ENCODE data around the gene NRN1L.

Gene NRN1L

DNA sequence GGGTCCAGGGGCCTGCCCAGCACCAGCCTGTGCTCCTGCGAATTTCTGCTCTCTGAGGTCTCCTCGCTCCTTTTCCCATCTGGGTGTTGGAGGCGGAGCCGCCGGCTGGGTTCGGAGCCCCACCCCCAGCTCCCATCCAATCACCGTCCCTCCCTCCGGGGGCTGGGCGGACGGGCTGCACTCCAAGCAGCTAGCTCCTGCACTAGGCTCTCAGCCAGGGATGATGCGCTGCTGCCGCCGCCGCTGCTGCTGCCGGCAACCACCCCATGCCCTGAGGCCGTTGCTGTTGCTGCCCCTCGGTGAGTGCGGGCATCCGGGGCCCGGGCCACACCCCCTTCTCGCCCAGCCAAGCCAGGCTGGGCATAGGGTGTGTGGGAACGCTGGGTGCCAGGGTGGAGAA lies at the start of gene NRN1L:
Gene NRN1L (plus strand): TSS at position 202 of the 400 bp plus-strand sequence. CDS start 19 bp downstream, at position 221.
- no peak for TF ChIP-seq REST (IDR thresholded peaks at IDR 0.05; ENCODE audit: low read depth)
- no peak for TF ChIP-seq TAF1 (IDR thresholded peaks at IDR 0.05; ENCODE audit: low read depth)
- no peak for TF ChIP-seq CREB1 (IDR thresholded peaks at IDR 0.05; ENCODE audit: low read depth)
- no peak for TF ChIP-seq RAD21 (IDR thresholded peaks at IDR 0.05; ENCODE audit: low read depth)
- TF ChIP-seq NFIC (IDR thresholded peaks at IDR 0.05) = peak; percentile 67; the same call in 1 of the 2 replicates
- TF ChIP-seq, protein P1, sequence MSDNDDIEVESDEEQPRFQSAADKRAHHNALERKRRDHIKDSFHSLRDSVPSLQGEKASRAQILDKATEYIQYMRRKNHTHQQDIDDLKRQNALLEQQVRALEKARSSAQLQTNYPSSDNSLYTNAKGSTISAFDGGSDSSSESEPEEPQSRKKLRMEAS (IDR thresholded peaks at IDR 0.05) = peak; percentile 49; the same call in 1 of the 2 replicates

DNA sequence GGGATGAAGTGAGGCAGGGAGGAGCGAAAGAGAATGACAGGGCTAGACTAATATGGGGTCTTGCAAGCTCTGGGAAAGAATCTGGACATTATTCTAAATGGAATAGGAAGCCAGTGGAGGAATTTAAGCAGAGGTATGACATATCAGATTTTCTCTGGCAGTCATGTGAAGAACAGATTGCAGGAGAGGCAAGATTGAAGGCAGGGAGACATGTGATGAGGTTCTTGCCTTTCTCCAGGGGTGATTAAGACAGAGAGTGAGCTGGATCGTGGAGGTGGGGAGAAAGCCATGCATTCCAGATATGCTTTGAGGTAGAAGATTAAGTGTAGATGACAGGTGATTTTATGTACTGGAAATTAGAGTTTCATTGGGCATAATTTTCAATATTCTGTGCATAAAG lies 46.9 kb upstream of the NRN1L start:
- TF ChIP-seq YY1 (IDR thresholded peaks at IDR 0.05; ENCODE audit: low read depth) (no peak), RAD21 (IDR thresholded peaks at IDR 0.05; ENCODE audit: low read depth) (no peak)
- TF ChIP-seq, protein P1 (IDR thresholded peaks at IDR 0.05) = no peak

DNA sequence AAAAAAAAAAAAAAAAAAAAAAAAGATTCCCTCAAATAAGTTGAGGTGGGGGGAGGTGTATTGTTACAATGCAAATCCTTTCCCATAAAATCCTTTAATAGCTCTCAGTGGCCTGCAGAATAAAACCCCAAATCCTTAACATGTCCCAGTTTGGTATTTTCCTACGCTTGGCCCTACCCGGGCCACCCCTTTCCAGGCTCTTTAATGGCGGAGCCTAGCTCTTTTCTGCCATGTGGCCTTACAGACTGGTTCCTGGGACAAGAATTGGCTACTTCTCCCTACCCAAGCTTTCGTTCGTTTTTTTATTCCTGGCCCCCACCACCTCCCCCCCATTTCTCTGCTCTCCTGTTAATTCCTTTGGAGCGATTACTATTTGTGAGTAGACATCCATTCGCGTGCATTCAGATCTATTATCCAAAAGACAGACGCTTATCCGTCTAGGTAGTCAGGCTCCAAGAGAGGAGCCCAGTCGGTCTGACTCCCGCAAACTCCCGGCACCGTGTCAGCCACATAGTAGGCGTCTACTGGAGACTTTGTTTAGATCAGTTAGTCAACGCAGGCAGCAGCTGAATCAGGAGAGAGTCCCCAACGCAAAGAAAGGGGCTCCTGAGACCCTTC lies 43.4 kb upstream of the NRN1L start:
- TF ChIP-seq FOXM1 (IDR thresholded peaks at IDR 0.05; ENCODE audit: borderline replicate concordance, low read depth) = no peak
- no peak for TF ChIP-seq EGR1 (IDR thresholded peaks at IDR 0.05)
- TF ChIP-seq USF1 (IDR thresholded peaks at IDR 0.05) = no peak
- TF ChIP-seq REST (IDR thresholded peaks at IDR 0.05; ENCODE audit: low read depth) = no peak
- TF ChIP-seq CEBPB (IDR thresholded peaks at IDR 0.05) = no peak
- TF ChIP-seq TEAD4 (IDR thresholded peaks at IDR 0.05) = no peak
- TF ChIP-seq EP300 (IDR thresholded peaks at IDR 0.05; ENCODE audit: borderline replicate concordance) = no peak
- TF ChIP-seq TAF1 (IDR thresholded peaks at IDR 0.05; ENCODE audit: low read depth) = no peak
- no peak for TF ChIP-seq ZBTB7A (IDR thresholded peaks at IDR 0.05; ENCODE audit: low read depth)
- TF ChIP-seq NFIC (IDR thresholded peaks at IDR 0.05) = no peak
- TF ChIP-seq TCF12 (IDR thresholded peaks at IDR 0.05; ENCODE audit: low read depth) = no peak
- no peak for TF ChIP-seq YY1 (IDR thresholded peaks at IDR 0.05; ENCODE audit: low read depth)
- no peak for TF ChIP-seq RAD21 (IDR thresholded peaks at IDR 0.05; ENCODE audit: low read depth)
- TF ChIP-seq CREB1 (IDR thresholded peaks at IDR 0.05; ENCODE audit: low read depth) = no peak
- TF ChIP-seq, protein P1 (IDR thresholded peaks at IDR 0.05) = no peak

- no peak for TF ChIP-seq NFIC (IDR thresholded peaks at IDR 0.05)
- 0 out of 2 replicates have a peak, but pooled peaks have one; percentile 16 for TF ChIP-seq RAD21 (IDR thresholded peaks at IDR 0.05; ENCODE audit: low read depth)
- TF ChIP-seq CEBPB (IDR thresholded peaks at IDR 0.05) = no peak
- peak; percentile 39; the same call in 1 of the 2 replicates for TF ChIP-seq TCF12 (IDR thresholded peaks at IDR 0.05; ENCODE audit: low read depth)
- TF ChIP-seq, protein P1 (IDR thresholded peaks at IDR 0.05) = no peak
- peak; percentile 41 for TF ChIP-seq CREB1 (IDR thresholded peaks at IDR 0.05; ENCODE audit: low read depth)
Observed at GRCh38 chr16:67841816-67842508, 42.7 kb upstream of the NRN1L start, which contains the start of gene THAP11. TSS of gene THAP11 (plus strand) at chr16:67842320. CDS start at chr16:67842555, 235 bp downstream.

- TF ChIP-seq TEAD4 (IDR thresholded peaks at IDR 0.05) (no peak), YY1 (IDR thresholded peaks at IDR 0.05; ENCODE audit: low read depth) (peak; percentile 32; the same call in 1 of the 2 replicates)
- TF ChIP-seq, protein P1 (IDR thresholded peaks at IDR 0.05) = peak; percentile 86
Observed at GRCh38 chr16:67842509-67843342, 42.0 kb upstream of the NRN1L start.
